T-helper 2 cell treated with Interferon-gamma antibody and Interleukin-4, amounts not matched to agents 100 ng/mL and 5 ng/mL, for 36 hours (primary cell): ENCODE data around the gene STIM2. TPM values are rescaled to one million over a fixed set of nuclear protein-coding genes. Genes with fewer than 3 reads are reported as not detected.
"Not testable (repeated sequence)": the region's sequence is repeated elsewhere in the genome, so short reads cannot be mapped to it uniquely, and the experiment has no call there.

Experiments
- intact Hi-C: fragments of 100-400 bp; cut with micrococcal nuclease; formaldehyde crosslinking; loops from one replicate; pipeline ENCODE4 v1.15.1; 2023
- total RNA-seq: library from RNA; stranded (reverse); gene quantifications from 2 replicates; pipeline ENCODE4 v1.2.3, GENCODE V29; 2022

Gene STIM2
- total RNA-seq, 1 donor from 2014 or later: 47.7 TPM

DNA sequence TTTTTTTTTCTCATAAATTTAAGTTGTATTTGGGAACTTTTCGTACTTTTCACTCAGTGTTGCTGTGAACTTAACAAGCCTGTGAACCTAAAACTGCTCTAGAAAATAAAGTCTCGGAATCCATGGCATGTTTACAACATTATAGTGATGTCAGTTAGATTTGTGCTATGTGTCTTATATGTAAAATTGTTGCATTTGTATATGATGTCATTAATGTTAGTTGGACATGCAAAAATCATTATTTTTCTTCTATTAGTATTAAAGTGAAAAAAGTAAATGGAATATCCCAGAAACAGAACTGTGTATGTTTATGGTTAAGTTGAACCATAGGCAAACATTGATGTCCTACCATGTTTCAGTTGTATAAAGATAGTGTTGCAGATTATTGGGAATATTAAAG is 85.2 kb downstream of the STIM2 start:
- intact Hi-C loops: no loop called here

GRCh38 chr4:26947318-26947717 is 86.7 kb downstream of the STIM2 start:
- intact Hi-C loops: no loop called here

DNA sequence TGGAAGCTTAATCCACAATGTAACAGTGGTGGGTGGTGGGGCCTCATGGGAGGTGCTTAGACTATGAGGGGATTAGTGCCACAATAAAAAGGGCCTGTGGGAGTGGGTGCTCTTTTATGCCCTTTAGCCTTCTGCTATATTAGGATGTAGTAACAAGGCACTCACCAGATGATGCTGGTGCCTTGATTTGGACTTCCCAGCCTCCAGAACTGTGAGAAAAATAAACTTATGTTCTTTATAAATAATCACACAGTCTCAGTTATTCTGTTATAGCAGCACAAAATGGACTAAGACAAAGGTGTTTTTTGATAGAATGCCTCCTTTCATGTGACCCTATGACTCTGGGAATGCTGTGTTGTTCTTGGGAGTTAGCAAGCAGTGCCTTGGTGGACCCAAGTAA is 89.8 kb downstream of the STIM2 start:
- intact Hi-C loops: no loop called here

DNA sequence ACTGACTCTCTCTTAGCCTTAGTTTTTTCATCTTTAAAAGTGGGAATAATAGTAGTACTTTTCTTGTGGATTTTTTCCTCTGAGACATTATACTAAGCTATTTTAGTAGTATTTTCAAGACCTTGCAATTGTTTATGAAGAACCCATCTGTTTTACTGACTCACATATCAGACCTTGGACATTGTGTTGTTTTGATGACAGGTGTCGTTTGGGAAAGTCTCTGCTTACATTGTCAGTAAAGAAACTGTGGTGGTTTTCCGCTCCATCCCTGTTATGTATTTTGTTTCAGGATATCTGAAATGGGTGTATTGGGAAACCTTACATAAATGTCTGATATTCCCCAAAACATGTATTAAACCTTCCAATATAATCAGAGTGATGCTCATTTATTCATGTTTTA is 92.2 kb downstream of the STIM2 start:
- intact Hi-C loops: no loop called here

DNA sequence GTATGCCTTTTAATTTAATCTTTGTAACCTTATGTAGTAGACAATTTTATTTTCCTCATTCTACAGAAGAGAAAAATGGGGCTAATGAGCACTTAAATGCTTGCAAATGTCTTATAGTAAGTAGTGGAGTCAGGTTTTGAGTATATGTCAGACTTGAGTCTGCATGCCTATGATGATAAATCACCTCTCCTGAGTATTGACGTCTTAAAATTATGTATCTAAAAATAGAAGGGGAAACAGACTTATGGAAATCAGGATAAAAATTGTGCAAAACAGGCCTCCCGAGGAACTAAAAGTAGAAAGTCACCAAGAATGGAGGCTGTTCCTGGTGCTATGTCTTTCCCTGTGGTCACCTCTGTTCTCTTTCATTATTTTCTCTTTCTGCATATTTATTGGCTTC is 92.7 kb downstream of the STIM2 start:
- intact Hi-C loops: no loop called here

GRCh38 chr4:26953770-26954423 is 93.3 kb downstream of the STIM2 start:
- intact Hi-C loops: no loop called here

GRCh38 chr4:26955241-26955640 is 94.6 kb downstream of the STIM2 start:
- intact Hi-C loops: no loop called here

- intact Hi-C loops: no loop called here
Observed at GRCh38 chr4:26958925-26959653, 98.4 kb downstream of the STIM2 start.

DNA sequence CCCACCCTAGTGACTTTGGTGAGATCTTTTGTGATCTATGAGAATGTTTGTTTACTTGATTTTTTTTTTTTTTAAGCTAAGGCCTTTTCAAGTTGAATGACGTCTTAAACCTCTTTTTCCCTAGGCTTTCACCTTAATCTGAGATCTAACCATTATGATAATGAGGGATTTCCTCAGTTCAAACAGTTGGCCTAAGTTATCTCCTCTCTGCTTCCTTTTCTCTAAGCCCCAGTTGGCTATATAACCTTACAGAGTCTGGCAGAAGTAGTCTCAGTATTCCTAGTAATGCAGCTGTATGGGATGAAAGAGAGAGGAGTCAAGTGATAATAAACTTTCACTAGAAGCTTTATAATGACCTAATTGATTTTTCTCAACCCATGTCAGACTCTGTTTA is 99.0 kb downstream of the STIM2 start:
- intact Hi-C loops: no loop called here

DNA sequence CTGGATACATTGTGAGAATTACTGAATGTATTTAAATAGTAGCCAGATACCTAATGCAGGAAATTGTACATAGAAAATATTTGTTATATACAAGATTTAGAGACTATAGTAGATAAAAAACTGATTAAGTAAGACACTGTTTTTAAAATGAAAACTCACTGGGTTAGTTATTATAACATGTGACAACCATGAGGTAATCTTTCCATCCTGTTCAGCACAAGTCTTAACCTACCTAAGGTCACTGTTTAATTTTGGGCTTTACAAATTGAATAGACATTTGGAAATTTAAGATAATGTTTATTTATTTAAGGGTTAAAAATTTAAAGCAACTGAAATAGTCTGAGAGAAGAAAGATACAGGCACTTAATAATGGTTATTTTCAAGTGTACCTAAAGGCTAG is 102.1 kb downstream of the STIM2 start:
- intact Hi-C loops: no loop called here

DNA sequence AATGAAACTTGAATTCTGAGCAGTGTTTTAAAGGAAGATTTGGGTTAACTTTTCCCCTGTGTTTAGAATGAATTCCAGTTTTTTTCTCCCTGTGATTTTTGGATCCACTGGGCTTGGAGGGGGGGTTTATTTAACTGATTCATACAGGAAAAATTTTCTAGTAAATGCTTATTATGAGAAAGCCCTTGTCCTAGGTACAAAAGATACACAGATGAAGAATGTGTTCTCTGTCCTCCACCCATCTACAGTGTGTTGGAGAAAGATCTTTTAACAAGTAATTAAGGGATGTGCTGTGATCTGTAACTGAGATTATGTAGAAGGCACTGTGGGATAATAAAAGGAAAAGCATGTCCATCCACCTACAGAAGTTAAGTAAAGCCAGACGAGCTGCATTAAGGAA is 103.9 kb downstream of the STIM2 start:
- intact Hi-C loops: no loop called here

- intact Hi-C loops: no loop called here
Observed at GRCh38 chr4:26964994-26965393, 104.4 kb downstream of the STIM2 start.

- intact Hi-C loops: not testable (repeated sequence)
Observed at GRCh38 chr4:26975464-26976181, 115.0 kb downstream of the STIM2 start.

DNA sequence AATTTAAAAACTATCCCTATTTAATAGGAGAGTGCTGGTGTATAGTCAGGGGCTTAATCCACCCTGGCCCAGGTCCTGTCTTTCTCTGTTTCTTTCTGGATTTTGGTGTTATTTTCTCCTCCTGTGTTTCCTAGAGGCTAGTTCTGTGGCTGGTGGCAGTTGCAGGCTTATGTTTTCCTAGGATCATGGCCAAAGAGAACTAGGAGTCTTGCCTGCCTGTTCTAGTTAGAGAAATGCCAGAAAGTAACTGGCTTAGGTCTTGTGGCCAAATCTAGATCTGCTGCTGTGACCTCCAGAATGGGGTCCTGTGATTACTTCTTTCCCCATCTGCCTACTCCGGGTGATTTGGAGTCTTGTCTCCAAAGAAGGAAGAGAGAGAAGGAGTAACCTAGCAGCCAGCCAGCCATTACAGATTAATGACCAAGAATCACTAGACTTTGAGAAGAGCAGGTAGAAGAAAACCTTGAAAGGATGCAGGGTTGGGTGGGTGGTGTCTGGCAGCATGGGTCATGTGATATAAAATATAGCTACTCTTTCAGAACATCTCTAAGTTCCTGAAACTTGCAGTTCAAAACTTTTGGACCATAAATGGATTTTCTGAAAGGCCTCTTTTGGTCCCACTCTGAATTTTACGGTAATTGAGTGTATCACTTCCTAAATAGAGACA is 117.9 kb downstream of the STIM2 start:
- intact Hi-C loops: no loop called here

GRCh38 chr4:26984896-26985295 is 124.3 kb downstream of the STIM2 start:
- intact Hi-C loops: loop anchor here (5.0 to 10.0 kb wide), 2 partner anchors 50 to 123 kb away; partner anchors contain the start of gene STIM2

DNA sequence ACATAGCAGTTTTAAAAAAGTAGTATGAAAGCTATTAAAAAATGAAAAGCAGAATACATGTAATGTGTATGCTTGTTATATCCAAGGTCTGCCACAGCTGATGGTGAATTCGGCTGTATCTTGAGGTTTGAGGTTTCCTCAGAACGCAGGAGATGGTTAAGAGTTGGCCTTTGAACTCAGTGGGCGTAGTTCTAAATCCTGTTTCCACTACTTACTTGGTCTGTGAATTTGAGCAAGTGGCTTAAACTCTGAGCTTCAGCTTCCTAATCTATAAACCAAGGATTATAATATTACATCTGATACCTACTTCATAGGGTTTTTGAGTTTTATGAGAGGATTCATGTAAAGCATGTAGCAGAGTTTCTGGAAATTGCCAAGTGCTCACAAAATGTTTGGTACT is 125.2 kb downstream of the STIM2 start:
- intact Hi-C loops: loop anchor here (1.0 to 10.0 kb wide), 3 partner anchors 51 to 124 kb away; partner anchors contain the start of gene STIM2

DNA sequence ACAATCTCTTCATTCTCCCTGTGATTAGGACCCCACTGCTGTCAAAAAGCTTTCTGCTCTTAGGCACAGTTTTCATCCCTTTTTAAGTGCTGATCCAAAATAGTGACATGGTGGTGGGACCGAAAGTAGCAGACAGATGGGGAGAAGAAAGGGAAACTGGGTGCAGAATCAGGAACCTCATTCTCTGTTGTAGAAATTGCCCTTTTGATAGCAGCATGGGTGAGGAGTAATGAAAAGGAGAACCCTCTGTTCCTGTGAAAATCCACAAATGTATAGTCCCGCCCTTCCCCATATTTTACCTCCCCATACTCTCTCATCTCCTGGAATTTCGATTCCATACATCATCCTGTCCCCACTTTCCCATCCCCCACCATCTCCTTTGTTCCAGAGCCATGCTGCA is 126.5 kb downstream of the STIM2 start:
- intact Hi-C loops: loop anchor here (5.0 to 10.0 kb wide), 2 partner anchors 52 to 125 kb away; partner anchors contain the start of gene STIM2

GRCh38 chr4:26991057-26991456 is 130.4 kb downstream of the STIM2 start:
- intact Hi-C loops: no loop called here

- intact Hi-C loops: no loop called here
Observed at GRCh38 chr4:26992657-26993361, 132.2 kb downstream of the STIM2 start.

DNA sequence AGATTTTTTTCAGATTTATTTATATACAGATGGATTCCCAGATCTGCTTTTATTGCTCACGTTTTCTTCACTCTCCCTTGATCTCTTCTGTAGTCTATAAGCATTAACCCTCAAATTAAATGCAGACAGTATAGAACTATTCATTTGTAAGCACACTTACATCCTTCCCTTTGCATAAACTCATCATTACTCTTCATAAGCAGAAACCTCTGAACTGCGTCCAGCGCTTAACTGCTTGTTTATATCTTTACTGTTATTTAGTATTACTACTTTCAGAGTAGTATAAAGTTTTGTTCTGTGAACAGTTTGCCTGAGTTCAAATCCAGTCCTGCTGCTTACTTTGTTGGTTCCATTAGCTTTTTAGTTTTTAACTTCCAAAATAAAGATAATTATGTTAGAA is 132.9 kb downstream of the STIM2 start:
- intact Hi-C loops: no loop called here

DNA sequence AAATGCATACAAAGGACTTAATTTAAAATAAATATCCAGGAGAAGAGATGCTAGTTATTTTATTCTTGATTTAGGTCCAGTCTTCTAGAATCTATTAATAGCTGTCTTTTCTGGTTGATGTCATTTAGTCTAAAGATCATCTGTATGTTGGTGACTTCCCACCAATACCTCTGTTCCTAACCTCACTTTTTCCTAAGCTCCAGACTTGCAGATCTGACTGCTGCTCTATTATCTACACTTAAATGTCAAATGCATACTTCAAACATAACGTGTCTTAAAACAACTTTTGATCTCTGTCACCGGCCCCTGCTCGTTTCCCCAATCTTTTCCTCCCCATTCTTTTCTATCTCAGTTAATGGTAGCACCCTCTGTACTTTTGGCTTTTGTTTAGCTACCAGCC is 133.3 kb downstream of the STIM2 start:
- intact Hi-C loops: no loop called here
